HG03520 (cell line): ENCODE results near the gene UBQLN1.
"Not testable (repeated sequence)": the region's sequence is repeated elsewhere in the genome, so short reads cannot be mapped to it uniquely, and the experiment has no call there.

ENCODE experiments used
- ATAC-seq: cut with Tn5 transposase; IDR thresholded peaks from one replicate; pipeline ENCODE4 v1.9.1; 2021; ENCODE audit warnings: mild to moderate bottlenecking, moderate library complexity; ENCODE audit not compliant: unreplicated experiment

Gene UBQLN1

GRCh38 chr9:83707768-83708514, at the start of gene UBQLN1:
UBQLN1 (minus strand) TSS chr9:83707958; CDS start chr9:83707679, 279 bp downstream.
- peak; percentile 64 for ATAC-seq

- ATAC-seq = peak; percentile 79
Observed at GRCh38 chr9:83754383-83754977, 46.7 kb upstream of the UBQLN1 start.

GRCh38 chr9:83749706-83750105, 41.9 kb upstream of the UBQLN1 start:
- no peak for ATAC-seq

GRCh38 chr9:83744206-83744605, 36.4 kb upstream of the UBQLN1 start:
- ATAC-seq = no peak

- ATAC-seq = no peak
Observed at GRCh38 chr9:83733739-83734138, 26.0 kb upstream of the UBQLN1 start.

- ATAC-seq = not testable (repeated sequence)
Observed at GRCh38 chr9:83728591-83729368, 21.0 kb upstream of the UBQLN1 start.

GRCh38 chr9:83724436-83724835, 16.7 kb upstream of the UBQLN1 start:
- ATAC-seq = no peak

- ATAC-seq = no peak
Observed at GRCh38 chr9:83722726-83723495, 15.2 kb upstream of the UBQLN1 start.

GRCh38 chr9:83721509-83721908, 13.8 kb upstream of the UBQLN1 start:
- peak; percentile 43 for ATAC-seq

GRCh38 chr9:83715794-83716193, 8.0 kb upstream of the UBQLN1 start:
- ATAC-seq = no peak

- no peak for ATAC-seq
Observed at GRCh38 chr9:83715221-83715620, 7.5 kb upstream of the UBQLN1 start.

GRCh38 chr9:83714329-83714728, 6.6 kb upstream of the UBQLN1 start:
- ATAC-seq = no peak

GRCh38 chr9:83708515-83709158, 879 bp upstream of the UBQLN1 start:
- ATAC-seq = peak; percentile 54

- ATAC-seq = peak; percentile 37
Observed at GRCh38 chr9:83707518-83707767, 315 bp downstream of the UBQLN1 start.

GRCh38 chr9:83706676-83707517, 861 bp downstream of the UBQLN1 start:
- ATAC-seq = peak; percentile 8

GRCh38 chr9:83705219-83705651, 2.5 kb downstream of the UBQLN1 start:
- ATAC-seq = not testable (repeated sequence)

GRCh38 chr9:83701769-83702168, 6.0 kb downstream of the UBQLN1 start:
- ATAC-seq = no peak

GRCh38 chr9:83701286-83701685, 6.5 kb downstream of the UBQLN1 start:
- ATAC-seq = no peak

GRCh38 chr9:83699615-83700014, 8.1 kb downstream of the UBQLN1 start:
- ATAC-seq = no peak
